Neural cell (in vitro differentiated cells): Measurements from ENCODE around the gene SAMD3. TPM values are rescaled to one million over a fixed set of nuclear protein-coding genes. Genes with fewer than 3 reads are reported as not detected.

ENCODE experiments used
- H2AFZ ChIP-seq: fragments of 200-600, 300-800 bp; sonication (generic), shearing (Covaris generic); 2 replicates; pipeline ENCODE4 v1.6.0; 2014; ENCODE audit warnings: low read depth, mild to moderate bottlenecking, antibody characterized with exemption, low read length, moderate library complexity
- H3F3A ChIP-seq: fragments of 200-600 bp; shearing (Covaris generic); 2 replicates; pipeline ENCODE4 v1.6.1; 2016; ENCODE audit warnings: mild to moderate bottlenecking, moderate library complexity, mixed read lengths, antibody characterized with exemption, low read length; ENCODE audit not compliant: insufficient read depth, poor library complexity, severe bottlenecking
- H3K27ac ChIP-seq: fragments of 200-600, 300-800 bp; sonication (generic), shearing (Covaris generic); 2 replicates; pipeline ENCODE4 v1.5.1; 2014; ENCODE audit warnings: mild to moderate bottlenecking, low read length, moderate library complexity
- H3K27me3 ChIP-seq: fragments of 300-800, 200-600 bp; sonication (generic), shearing (Covaris generic); 2 replicates; pipeline ENCODE4 v1.6.0; 2014; ENCODE audit warnings: mild to moderate bottlenecking, low read depth, low read length, moderate library complexity; ENCODE audit not compliant: insufficient read depth
- H3K36me3 ChIP-seq: fragments of 300-800, 200-600 bp; sonication (generic), shearing (Covaris generic); 2 replicates; pipeline ENCODE4 v1.5.1; 2014; ENCODE audit warnings: mild to moderate bottlenecking, antibody characterized with exemption, low read length, moderate library complexity; ENCODE audit not compliant: insufficient read depth
- H3K4me2 ChIP-seq: fragments of 300-800, 200-600 bp; sonication (generic), shearing (Covaris generic); 2 replicates; pipeline ENCODE4 v1.6.0; 2014; ENCODE audit warnings: mild to moderate bottlenecking, low read length
- H3K4me3 ChIP-seq: fragments of 300-800, 200-600 bp; sonication (generic), shearing (Covaris generic); 2 replicates; pipeline ENCODE4 v1.5.1; 2014; ENCODE audit warnings: mild to moderate bottlenecking, low read length, moderate library complexity
- H3K79me2 ChIP-seq: fragments of 200-600 bp; shearing (Covaris generic); replicated peaks from 2 replicates; pipeline ENCODE4 v1.6.0; 2014; ENCODE audit warnings: mild to moderate bottlenecking, low read length, moderate library complexity; ENCODE audit not compliant: insufficient read depth
- H3K9ac ChIP-seq: fragments of 300-800, 200-600 bp; sonication (generic), shearing (Covaris generic); 2 replicates; pipeline ENCODE4 v1.6.1; 2016; ENCODE audit warnings: mild to moderate bottlenecking, low read length, mixed read lengths
- H3K9me2 ChIP-seq: fragments of 200-600 bp; shearing (Covaris generic); 2 replicates; pipeline ENCODE4 v1.6.1; 2016; ENCODE audit warnings: mild to moderate bottlenecking, low read length, mixed read lengths; ENCODE audit not compliant: insufficient read depth
- H3K9me3 ChIP-seq: fragments of 200-600, 300-800 bp; sonication (generic), shearing (Covaris generic); 2 replicates; pipeline ENCODE4 v1.6.1; 2016; ENCODE audit warnings: mild to moderate bottlenecking, mixed run types, low read length, moderate library complexity, mixed read lengths
- H4K20me1 ChIP-seq: fragments of 200-600 bp; shearing (Covaris generic); 2 replicates; pipeline ENCODE4 v1.6.1; 2016; ENCODE audit warnings: mild to moderate bottlenecking, mixed run types; ENCODE audit not compliant: insufficient read depth
- EP300 ChIP-seq: fragments of 450-650 bp; conservative IDR thresholded peaks from 2 replicates; pipeline ENCODE4 v1.6.1; 2014; ENCODE audit warnings: antibody characterized with exemption, mild to moderate bottlenecking, moderate library complexity; ENCODE audit not compliant: poor library complexity, severe bottlenecking
- EZH2 ChIP-seq: fragments of 200-600, 300-800 bp; shearing (Covaris generic), sonication (generic); IDR thresholded peaks from 2 replicates; pipeline ENCODE4 v1.6.1; 2014; ENCODE audit warnings: antibody characterized with exemption, low read length, borderline replicate concordance, mild to moderate bottlenecking; ENCODE audit not compliant: insufficient read depth, poor library complexity, severe bottlenecking
- MXI1 ChIP-seq: fragments of 450-650 bp; conservative IDR thresholded peaks from 2 replicates; pipeline ENCODE4 v1.6.1; 2014; ENCODE audit warnings: antibody characterized with exemption, mild to moderate bottlenecking; ENCODE audit not compliant: poor library complexity, severe bottlenecking
- POLR2AphosphoS5 ChIP-seq: IDR thresholded peaks from 2 replicates; pipeline ENCODE4 v1.6.1; 2012
- RAD21 ChIP-seq: fragments of 450-650 bp; conservative IDR thresholded peaks from 2 replicates; pipeline ENCODE4 v1.6.1; 2014; ENCODE audit warnings: antibody characterized with exemption, mild to moderate bottlenecking, moderate library complexity
- REST ChIP-seq: IDR thresholded peaks from 2 replicates; pipeline ENCODE4 v1.6.1; 2012; ENCODE audit warnings: borderline replicate concordance
- SMC3 ChIP-seq: fragments of 450-650 bp; conservative IDR thresholded peaks from 2 replicates; pipeline ENCODE4 v1.6.1; 2014; ENCODE audit warnings: antibody characterized with exemption, mild to moderate bottlenecking, moderate library complexity; ENCODE audit not compliant: poor library complexity
- TAF1 ChIP-seq: IDR thresholded peaks from 2 replicates; pipeline ENCODE4 v1.6.1; 2012; ENCODE audit warnings: low read depth
- polyA plus RNA-seq: library from polyadenylated mRNA; depleted of rRNA; stranded (reverse); fragments of >200 nt; gene quantifications from 2 replicates; pipeline ENCODE4 v1.2.3, GENCODE V29; 2014
- TF ChIP-seq, protein P1 (sequence below): fragments of 450-650 bp; IDR thresholded peaks from 2 replicates; pipeline ENCODE4 v1.5.1; 2014; ENCODE audit warnings: antibody characterized with exemption, mild to moderate bottlenecking, moderate library complexity; ENCODE audit not compliant: poor library complexity, severe bottlenecking

Gene SAMD3
- polyA plus RNA-seq, 1 donor from 2014 or later, result 17.1 TPM

GRCh38 chr6:130159956-130160355 lies 62.8 kb downstream of the SAMD3 start:
- Histone ChIP-seq H3K9me2 (no peaks in the 10 kb centered on the region), H4K20me1 (no peaks in the 10 kb centered on the region), H3K27me3 (no peaks in the 10 kb centered on the region), H3F3A (no peaks in the 10 kb centered on the region), H3K79me2 (no peaks in the 10 kb centered on the region), H3K4me3 (no peak overlapping the region), H3K9me3 (no peaks in the 10 kb centered on the region), H3K36me3 (no peaks in the 10 kb centered on the region), H2AFZ (no peak overlapping the region), H3K4me2 (no peak overlapping the region), H3K9ac (no peak overlapping the region), H3K27ac (no peak overlapping the region)
- TF ChIP-seq EP300, result no peak
- TF ChIP-seq, protein P1, sequence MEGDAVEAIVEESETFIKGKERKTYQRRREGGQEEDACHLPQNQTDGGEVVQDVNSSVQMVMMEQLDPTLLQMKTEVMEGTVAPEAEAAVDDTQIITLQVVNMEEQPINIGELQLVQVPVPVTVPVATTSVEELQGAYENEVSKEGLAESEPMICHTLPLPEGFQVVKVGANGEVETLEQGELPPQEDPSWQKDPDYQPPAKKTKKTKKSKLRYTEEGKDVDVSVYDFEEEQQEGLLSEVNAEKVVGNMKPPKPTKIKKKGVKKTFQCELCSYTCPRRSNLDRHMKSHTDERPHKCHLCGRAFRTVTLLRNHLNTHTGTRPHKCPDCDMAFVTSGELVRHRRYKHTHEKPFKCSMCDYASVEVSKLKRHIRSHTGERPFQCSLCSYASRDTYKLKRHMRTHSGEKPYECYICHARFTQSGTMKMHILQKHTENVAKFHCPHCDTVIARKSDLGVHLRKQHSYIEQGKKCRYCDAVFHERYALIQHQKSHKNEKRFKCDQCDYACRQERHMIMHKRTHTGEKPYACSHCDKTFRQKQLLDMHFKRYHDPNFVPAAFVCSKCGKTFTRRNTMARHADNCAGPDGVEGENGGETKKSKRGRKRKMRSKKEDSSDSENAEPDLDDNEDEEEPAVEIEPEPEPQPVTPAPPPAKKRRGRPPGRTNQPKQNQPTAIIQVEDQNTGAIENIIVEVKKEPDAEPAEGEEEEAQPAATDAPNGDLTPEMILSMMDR, result no peak
- TF ChIP-seq SMC3, result no peak
- no peak for TF ChIP-seq EZH2
- TF ChIP-seq POLR2AphosphoS5, result no peak

DNA sequence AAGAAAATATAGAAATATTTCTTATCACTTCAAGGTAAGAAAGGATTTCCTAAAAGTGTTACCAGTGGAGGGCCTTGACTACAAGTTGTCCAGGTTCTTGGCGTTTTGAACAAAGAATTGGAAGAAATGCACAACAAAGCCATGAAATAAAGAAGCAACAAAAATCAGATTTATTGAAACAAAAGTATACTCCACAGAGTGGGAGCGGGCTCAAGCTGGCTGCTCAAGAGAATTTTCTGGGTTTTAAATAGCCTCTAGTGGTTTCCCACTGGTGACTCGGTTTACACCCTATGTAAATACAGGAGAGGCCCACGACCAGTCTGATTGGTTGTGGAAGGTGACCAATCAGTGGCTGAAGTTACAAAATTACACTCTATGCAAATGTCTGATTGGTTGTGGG lies 64.2 kb downstream of the SAMD3 start:
- Histone ChIP-seq H3K4me2 (no peak overlapping the region), H3K79me2 (no peaks in the 10 kb centered on the region), H3K9ac (no peak overlapping the region), H3K9me2 (no peaks in the 10 kb centered on the region), H3K27ac (no peak overlapping the region), H2AFZ (no peak overlapping the region), H3K27me3 (no peaks in the 10 kb centered on the region), H3K9me3 (no peaks in the 10 kb centered on the region), H3K4me3 (no peak overlapping the region), H4K20me1 (no peaks in the 10 kb centered on the region), H3K36me3 (no peaks in the 10 kb centered on the region), H3F3A (no peaks in the 10 kb centered on the region)
- no peak for TF ChIP-seq TAF1
- TF ChIP-seq POLR2AphosphoS5, result no peak
- TF ChIP-seq, protein P1, result no peak

- H2AFZ ChIP-seq, result no peak overlapping the region
- H3F3A ChIP-seq, result no peaks in the 10 kb centered on the region
- TF ChIP-seq MXI1 (no peak), SMC3 (no peak), TAF1 (no peak), RAD21 (no peak), EP300 (no peak), EZH2 (no peak), REST (no peak), POLR2AphosphoS5 (no peak)
- TF ChIP-seq, protein P1, result no peak
- no peaks in the 10 kb centered on the region for H3K9me2 ChIP-seq
- H3K27ac ChIP-seq, result no peak overlapping the region
- H3K79me2 ChIP-seq, result no peaks in the 10 kb centered on the region
- no peak overlapping the region for H3K4me2 ChIP-seq
- no peaks in the 10 kb centered on the region for H3K9me3 ChIP-seq
- H3K4me3 ChIP-seq, result no peak overlapping the region
- no peaks in the 10 kb centered on the region for H3K27me3 ChIP-seq
- H4K20me1 ChIP-seq, result no peaks in the 10 kb centered on the region
- H3K9ac ChIP-seq, result no peak overlapping the region
- no peaks in the 10 kb centered on the region for H3K36me3 ChIP-seq
Observed at GRCh38 chr6:130158056-130158455, 64.7 kb downstream of the SAMD3 start.
